NB4 (cell line): ENCODE measurements around the gene VWA5B1.
"Not testable (repeated sequence)": the region's sequence is repeated elsewhere in the genome, so short reads cannot be mapped to it uniquely, and the experiment has no call there.

Experiments used
- DNase-seq: peaks from one replicate; pipeline ENCODE4 v3.0.0; 2010; ENCODE audit warnings: low read depth
- H3K4me3 ChIP-seq: one replicate; pipeline ENCODE4 v1.5.1; 2011; ENCODE audit warnings: mild to moderate bottlenecking, low read depth, low read length, moderate library complexity
- CTCF ChIP-seq: IDR thresholded peaks from one replicate; pipeline ENCODE4 v1.5.1; 2012; ENCODE audit warnings: low read depth, low read length
- MYC ChIP-seq: IDR thresholded peaks from 2 replicates; pipeline ENCODE4 v1.6.1; 2011; ENCODE audit warnings: low read depth, low read length
- POLR2A ChIP-seq: IDR thresholded peaks from 2 replicates; pipeline ENCODE4 v1.6.1; 2011; ENCODE audit warnings: mild to moderate bottlenecking; ENCODE audit not compliant: insufficient read length; ENCODE audit errors: extremely low read depth
- TF ChIP-seq, protein P1 (sequence below): IDR thresholded peaks from 2 replicates; pipeline ENCODE4 v1.6.1; 2011; ENCODE audit warnings: low read depth, low read length

The VWA5B1 gene

DNA sequence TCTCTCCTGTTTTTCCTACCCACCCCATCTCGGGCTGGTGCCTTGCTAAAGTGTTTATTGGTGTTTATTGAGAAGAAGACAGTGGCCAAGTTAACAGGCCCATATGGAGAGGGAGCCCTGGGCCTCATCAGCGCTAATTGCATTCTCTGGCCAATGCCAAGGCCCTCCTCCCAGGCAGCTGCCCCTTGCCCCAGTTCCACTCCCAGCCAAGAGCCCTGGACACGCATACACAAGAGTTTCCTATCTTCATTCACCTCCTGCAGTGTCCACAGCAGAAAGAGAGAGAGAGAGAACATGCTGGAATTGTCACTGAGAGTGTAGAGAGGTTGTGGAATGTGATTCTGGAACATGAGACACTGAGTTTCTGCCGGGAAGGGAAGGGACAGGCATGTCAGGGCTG lies 25.4 kb upstream of the VWA5B1 start:
- DNase-seq: no peak
- no peak overlapping the region for H3K4me3 ChIP-seq
- no peak for TF ChIP-seq MYC
- no peak for TF ChIP-seq POLR2A
- no peak for TF ChIP-seq CTCF
- TF ChIP-seq, protein P1, sequence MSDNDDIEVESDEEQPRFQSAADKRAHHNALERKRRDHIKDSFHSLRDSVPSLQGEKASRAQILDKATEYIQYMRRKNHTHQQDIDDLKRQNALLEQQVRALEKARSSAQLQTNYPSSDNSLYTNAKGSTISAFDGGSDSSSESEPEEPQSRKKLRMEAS: no peak

- DNase-seq: no peak
- H3K4me3 ChIP-seq: no peak overlapping the region
- TF ChIP-seq POLR2A (no peak), MYC (no peak), CTCF (no peak)
- TF ChIP-seq, protein P1: no peak
These were observed 24.5 kb upstream of the VWA5B1 start for GRCh38 chr1:20266141-20266540.

DNA sequence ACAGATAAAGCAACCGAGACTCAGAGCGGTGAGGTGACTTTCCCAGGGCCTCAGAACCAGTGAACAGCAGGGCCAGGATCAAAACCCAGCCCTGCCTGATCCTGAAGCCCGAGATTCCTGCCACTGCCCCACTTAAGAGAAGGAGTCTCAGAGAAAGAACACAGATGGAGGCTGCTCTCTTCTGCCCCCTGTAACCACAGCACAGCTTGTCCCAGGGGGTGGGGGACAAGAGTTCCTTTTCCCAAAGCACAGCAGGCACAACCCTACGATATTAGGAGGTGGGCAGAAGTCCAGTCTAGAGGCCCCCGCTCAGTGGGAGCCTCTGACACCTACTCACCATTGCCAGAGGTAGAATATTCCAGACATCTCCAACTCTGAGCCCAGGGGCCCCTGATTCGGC lies 24.0 kb upstream of the VWA5B1 start:
- TF ChIP-seq, protein P1: no peak
- no peak for TF ChIP-seq MYC
- TF ChIP-seq POLR2A: no peak
- no peak for TF ChIP-seq CTCF
- H3K4me3 ChIP-seq: no peak overlapping the region
- DNase-seq: no peak

- DNase-seq: no peak
- no peak overlapping the region for H3K4me3 ChIP-seq
- no peak for TF ChIP-seq POLR2A
- no peak for TF ChIP-seq MYC
- TF ChIP-seq, protein P1: no peak
- TF ChIP-seq CTCF: no peak
These were observed 18.9 kb upstream of the VWA5B1 start for GRCh38 chr1:20271498-20272400.

DNA sequence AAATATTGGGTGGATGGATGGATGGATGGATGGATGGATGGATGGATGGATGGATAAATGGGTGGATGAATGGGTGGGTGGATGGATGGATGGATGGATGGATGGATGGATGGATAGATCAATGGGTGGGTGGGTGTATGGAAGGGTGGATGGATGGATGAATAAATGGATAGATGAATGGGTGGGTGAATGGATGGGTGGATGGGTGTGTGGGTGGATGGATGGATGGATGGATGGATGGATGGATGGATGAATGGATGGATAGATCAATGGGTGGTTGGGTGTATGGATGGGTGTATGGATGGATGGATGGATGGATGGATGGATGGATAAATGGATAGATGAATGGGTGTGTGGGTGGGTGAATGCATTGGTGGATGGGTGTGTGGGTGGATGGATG lies 17.0 kb upstream of the VWA5B1 start:
- not testable (repeated sequence) for DNase-seq, H3K4me3 ChIP-seq

GRCh38 chr1:20275319-20275925 lies 15.3 kb upstream of the VWA5B1 start:
- H3K4me3 ChIP-seq: no peak overlapping the region
- TF ChIP-seq MYC (no peak), POLR2A (no peak), CTCF (no peak)
- TF ChIP-seq, protein P1: no peak
- DNase-seq: no peak
